Astrocyte of the spinal cord (primary cell): Measurements from ENCODE around the gene TMBIM6.

Source experiments
- DNase-seq: peaks from one replicate; pipeline ENCODE4 v3.0.0; 2011; ENCODE audit warnings: low read depth, low spot score
- H3K4me3 ChIP-seq: 2 replicates; pipeline ENCODE4 v1.5.1; 2011; ENCODE audit warnings: low read depth, mild to moderate bottlenecking, low read length, moderate library complexity
- CTCF ChIP-seq: IDR thresholded peaks from 2 replicates; pipeline ENCODE4 v1.5.1; 2012; ENCODE audit warnings: low read depth, mild to moderate bottlenecking, low read length, inconsistent platforms
- in situ Hi-C: cut with HindIII; loops from 2 replicates; pipeline ENCODE4 v1.10.0; 2017; ENCODE audit warnings: low sequenced_read_pairs

TMBIM6 gene

GRCh38 chr12:49698619-49699545 is 42.5 kb upstream of the TMBIM6 start:
- in situ Hi-C loops = no loop called here
- peak; percentile 67 for DNase-seq
- no peak for TF ChIP-seq CTCF
- peak overlapping the region; percentile 1 for H3K4me3 ChIP-seq

- no peak for DNase-seq
- no peak overlapping the region for H3K4me3 ChIP-seq
- in situ Hi-C loops = no loop called here
- TF ChIP-seq CTCF = no peak
Observed at GRCh38 chr12:49702009-49702408, 39.3 kb upstream of the TMBIM6 start.

- no peak overlapping the region for H3K4me3 ChIP-seq
- in situ Hi-C loops = no loop called here
- TF ChIP-seq CTCF = no peak
- peak; percentile 47 for DNase-seq
Observed at GRCh38 chr12:49702676-49703215, 38.6 kb upstream of the TMBIM6 start.

GRCh38 chr12:49703647-49704137 is 37.7 kb upstream of the TMBIM6 start:
- peak; percentile 86 for DNase-seq
- TF ChIP-seq CTCF = no peak
- no peak overlapping the region for H3K4me3 ChIP-seq
- in situ Hi-C loops = no loop called here

- in situ Hi-C loops = no loop called here
- DNase-seq = peak; percentile 76
- H3K4me3 ChIP-seq = peak overlapping the region; percentile 87
- TF ChIP-seq CTCF = no peak
Observed at GRCh38 chr12:49705479-49706134, 35.8 kb upstream of the TMBIM6 start.

- in situ Hi-C loops = no loop called here
- no peak for TF ChIP-seq CTCF
- H3K4me3 ChIP-seq = peak overlapping the region; percentile 87
- peak; percentile 50 for DNase-seq
Observed at GRCh38 chr12:49706351-49707127, 34.8 kb upstream of the TMBIM6 start.
